ENCODE measurements around the gene SLC30A3.

The SLC30A3 gene

GRCh38 chr2:27298391-27299080 lies 35.7 kb upstream of the SLC30A3 start:
- no peak overlapping the region for H3K4me3 ChIP-seq (ENCODE audit: control insufficient read depth, low read depth, low read length)
- TF ChIP-seq CTCF (conservative IDR thresholded peaks at IDR 0.05; ENCODE audit: control insufficient read depth, insufficient read depth, low read depth, low read length): no peak
- peak; percentile 15 for DNase-seq (ENCODE audit: low read depth)

GRCh38 chr2:27297195-27297594 lies 34.3 kb upstream of the SLC30A3 start:
- no peak overlapping the region for H3K4me3 ChIP-seq (ENCODE audit: control insufficient read depth, low read depth, low read length)
- no peak for TF ChIP-seq CTCF (conservative IDR thresholded peaks at IDR 0.05; ENCODE audit: control insufficient read depth, insufficient read depth, low read depth, low read length)
- DNase-seq (ENCODE audit: low read depth): no peak

GRCh38 chr2:27296481-27296880 lies 33.6 kb upstream of the SLC30A3 start:
- TF ChIP-seq CTCF (conservative IDR thresholded peaks at IDR 0.05; ENCODE audit: control insufficient read depth, insufficient read depth, low read depth, low read length): no peak

GRCh38 chr2:27294928-27295327 lies 32.1 kb upstream of the SLC30A3 start:
- no peak for TF ChIP-seq CTCF (conservative IDR thresholded peaks at IDR 0.05; ENCODE audit: control insufficient read depth, insufficient read depth, low read depth, low read length)

More at GRCh38 chr2:27296481-27296880, 33.6 kb upstream of the SLC30A3 start:
- peak; percentile 45 for DNase-seq (ENCODE audit: low read depth)
- H3K4me3 ChIP-seq (ENCODE audit: control insufficient read depth, low read depth, low read length): no peak overlapping the region

GRCh38 chr2:27291865-27292264 lies 29.0 kb upstream of the SLC30A3 start:
- no peak overlapping the region for H3K4me3 ChIP-seq (ENCODE audit: control insufficient read depth, low read depth, low read length)
- peak; percentile 2 for TF ChIP-seq CTCF (conservative IDR thresholded peaks at IDR 0.05; ENCODE audit: control insufficient read depth, insufficient read depth, low read depth, low read length)
- no peak for DNase-seq (ENCODE audit: low read depth)

More at GRCh38 chr2:27294928-27295327, 32.1 kb upstream of the SLC30A3 start:
- no peak for DNase-seq (ENCODE audit: low read depth)
- H3K4me3 ChIP-seq (ENCODE audit: control insufficient read depth, low read depth, low read length): no peak overlapping the region

GRCh38 chr2:27290549-27290948 lies 27.7 kb upstream of the SLC30A3 start:
- no peak for DNase-seq (ENCODE audit: low read depth)
- no peak overlapping the region for H3K4me3 ChIP-seq (ENCODE audit: control insufficient read depth, low read depth, low read length)
- TF ChIP-seq CTCF (conservative IDR thresholded peaks at IDR 0.05; ENCODE audit: control insufficient read depth, insufficient read depth, low read depth, low read length): no peak
